ENCODE data around the gene STARD6.
"Not testable (repeated sequence)": the region's sequence is repeated elsewhere in the genome, so short reads cannot be mapped to it uniquely, and the experiment has no call there.

The STARD6 gene

GRCh38 chr18:54335638-54336173 is 22.0 kb downstream of the STARD6 start:
- no peak for DNase-seq

- DNase-seq = no peak
These were observed 26.7 kb downstream of the STARD6 start for GRCh38 chr18:54330768-54331548.

GRCh38 chr18:54329787-54330186 is 27.9 kb downstream of the STARD6 start:
- DNase-seq = no peak

GRCh38 chr18:54327818-54328217 is 29.8 kb downstream of the STARD6 start:
- DNase-seq = no peak

GRCh38 chr18:54323970-54324369 is 33.7 kb downstream of the STARD6 start:
- DNase-seq = no peak

GRCh38 chr18:54323561-54323960 is 34.1 kb downstream of the STARD6 start:
- DNase-seq = no peak

- no peak for DNase-seq
These were observed 41.4 kb downstream of the STARD6 start for GRCh38 chr18:54316071-54316820.

- not testable (repeated sequence) for DNase-seq
These were observed 48.1 kb downstream of the STARD6 start for GRCh38 chr18:54309564-54309963.

GRCh38 chr18:54303408-54303807 is 54.2 kb downstream of the STARD6 start:
- DNase-seq = no peak

GRCh38 chr18:54298991-54299390 is 58.7 kb downstream of the STARD6 start:
- not testable (repeated sequence) for DNase-seq

- DNase-seq = no peak
These were observed 61.6 kb downstream of the STARD6 start for GRCh38 chr18:54296062-54296461.

GRCh38 chr18:54294274-54294673 is 63.4 kb downstream of the STARD6 start:
- no peak for DNase-seq

GRCh38 chr18:54284981-54285785 is 72.5 kb downstream of the STARD6 start:
- peak; percentile 78 to 85 for DNase-seq

GRCh38 chr18:54284535-54284934 is 73.1 kb downstream of the STARD6 start:
- no peak for DNase-seq

- DNase-seq = no peak
These were observed 77.5 kb downstream of the STARD6 start for GRCh38 chr18:54280220-54280569.

- no peak for DNase-seq
These were observed 78.0 kb downstream of the STARD6 start for GRCh38 chr18:54279477-54280219.

- no peak for DNase-seq
These were observed 79.0 kb downstream of the STARD6 start for GRCh38 chr18:54278615-54279014.

GRCh38 chr18:54277899-54278298 is 79.8 kb downstream of the STARD6 start:
- no peak for DNase-seq
